Liver (tissue), 9 donors: Measurements from ENCODE around the gene LDHAL6B. TPM values are rescaled to one million over a fixed set of nuclear protein-coding genes. Genes with fewer than 3 reads are reported as not detected.

Source experiments
- DNase-seq: peaks from one replicate; pipeline ENCODE4 v3.0.0-alpha.2; 2017; ENCODE audit warnings: low spot score
- H3K27ac ChIP-seq, 2 donors: one replicate each; pipeline ENCODE4 v1.7.0; 2013; ENCODE audit warnings: inconsistent platforms in 2 of 2, low read length in 2 of 2, control low read depth in 1 of 2, low read depth in 1 of 2, mild to moderate bottlenecking in 1 of 2
- H3K27me3 ChIP-seq, 4 donors: one replicate each; pipeline versions ENCODE4 v1.6.1 to v1.7.0; 2013; ENCODE audit warnings: low read length in 3 of 4, inconsistent platforms in 1 of 4, mild to moderate bottlenecking in 1 of 4, moderate library complexity in 1 of 4; ENCODE audit not compliant: control insufficient read depth in 4 of 4, insufficient read depth in 4 of 4
- H3K36me3 ChIP-seq, 4 donors: one replicate each; pipeline versions ENCODE4 v1.6.1 to v1.7.0; 2013; ENCODE audit warnings: low read length in 3 of 4, mild to moderate bottlenecking in 3 of 4, low read depth in 1 of 4, moderate library complexity in 1 of 4; ENCODE audit not compliant: control insufficient read depth in 4 of 4, insufficient read depth in 3 of 4
- H3K4me1 ChIP-seq, 4 donors: one replicate each; pipeline versions ENCODE4 v1.6.1 to v1.7.0; 2013; ENCODE audit warnings: low read length in 3 of 4, mild to moderate bottlenecking in 3 of 4, moderate library complexity in 1 of 4; ENCODE audit not compliant: control insufficient read depth in 4 of 4, insufficient read depth in 4 of 4
- H3K4me3 ChIP-seq, 3 donors: one replicate each; pipeline versions ENCODE4 v1.6.1 to v1.7.0; 2013; ENCODE audit warnings: low read length in 3 of 3, control low read depth in 1 of 3, low read depth in 1 of 3, mild to moderate bottlenecking in 1 of 3
- H3K9ac ChIP-seq, 2 donors: one replicate each; pipeline ENCODE4 v1.7.0; 2013; ENCODE audit warnings: low read length in 2 of 2, mild to moderate bottlenecking in 2 of 2, moderate library complexity in 2 of 2, control low read depth in 1 of 2, low read depth in 1 of 2
- H3K9me3 ChIP-seq, 4 donors: one replicate each; pipeline versions ENCODE4 v1.6.1 to v1.7.0; 2013; ENCODE audit warnings: low read length in 3 of 4; ENCODE audit not compliant: control insufficient read depth in 4 of 4
- EGR1 ChIP-seq, 2 donors: IDR thresholded peaks; 2 replicates each; pipeline ENCODE4 v1.6.1; 2016 to 2018; ENCODE audit warnings: antibody characterized with exemption in 2 of 2, low read depth in 2 of 2
- FOXA1 ChIP-seq: IDR thresholded peaks from 2 replicates; pipeline ENCODE4 v1.6.1; 2016; ENCODE audit warnings: antibody characterized with exemption
- FOXA2 ChIP-seq: IDR thresholded peaks from 2 replicates; pipeline ENCODE4 v1.6.1; 2016; ENCODE audit warnings: antibody characterized with exemption
- GABPA ChIP-seq, 2 donors: IDR thresholded peaks in 1 of 2; conservative IDR thresholded peaks in 1 of 2; 2 replicates each; pipeline ENCODE4 v1.6.1; 2016; ENCODE audit warnings: antibody characterized with exemption in 2 of 2, mild to moderate bottlenecking in 1 of 2, moderate library complexity in 1 of 2
- HNF4A ChIP-seq, 2 donors: conservative IDR thresholded peaks; 2 replicates each; pipeline ENCODE4 v1.6.1; 2016; ENCODE audit warnings: antibody characterized with exemption in 2 of 2, mild to moderate bottlenecking in 2 of 2
- HNF4G ChIP-seq: IDR thresholded peaks from 2 replicates; pipeline ENCODE4 v1.6.1; 2016; ENCODE audit warnings: antibody characterized with exemption
- JUND ChIP-seq, 2 donors: IDR thresholded peaks; 2 replicates each; pipeline ENCODE4 v1.6.1; 2016; ENCODE audit warnings: antibody characterized with exemption in 2 of 2
- NR2F2 ChIP-seq: IDR thresholded peaks from 2 replicates; pipeline ENCODE4 v1.6.1; 2016; ENCODE audit warnings: antibody characterized with exemption
- RAD21 ChIP-seq, 2 donors: IDR thresholded peaks; 2 replicates each; pipeline ENCODE4 v1.6.1; 2016; ENCODE audit warnings: antibody characterized with exemption in 2 of 2, mild to moderate bottlenecking in 2 of 2
- RXRA ChIP-seq, 2 donors: IDR thresholded peaks; 2 replicates each; pipeline ENCODE4 v1.6.1; 2017 to 2018; ENCODE audit warnings: antibody characterized with exemption in 2 of 2, mild to moderate bottlenecking in 1 of 2
- SP1 ChIP-seq: IDR thresholded peaks from 2 replicates; pipeline ENCODE4 v1.6.1; 2018; ENCODE audit warnings: antibody characterized with exemption, mild to moderate bottlenecking
- TAF1 ChIP-seq: conservative IDR thresholded peaks from 2 replicates; pipeline ENCODE4 v1.6.1; 2016; ENCODE audit warnings: antibody characterized with exemption, mild to moderate bottlenecking
- YY1 ChIP-seq: IDR thresholded peaks from 2 replicates; pipeline ENCODE4 v1.6.1; 2016; ENCODE audit warnings: antibody characterized with exemption, mild to moderate bottlenecking
- WGBS: extraction: QIAGEN DNeasy Blood & Tissue Kit; methylation state at CpG from one replicate; pipeline ENCODE4 v1.1.7; 2013; 5-methylcytosine and 5-hydroxymethylcytosine counted together
- polyA plus RNA-seq, 2 donors: library from polyadenylated mRNA; stranded (reverse) in 1 of 2; unstranded in 1 of 2; fragments of 200-250 nt in 1 of 2; fragments of >200 nt in 1 of 2; fragmentation: Nextera tagmentation in 1 of 2; extraction: Ambion mirVana in 1 of 2; gene quantifications; one replicate each; pipeline versions ENCODE4 v1.2.1 to v1.2.3, GENCODE V29; 2013 to 2015
- total RNA-seq, 2 donors: library from RNA; depleted of rRNA; stranded (reverse); fragments of >200 nt; gene quantifications; one replicate each; pipeline ENCODE4 v1.2.3, GENCODE V29; 2014
- TF ChIP-seq, protein P1 (sequence below): IDR thresholded peaks from 2 replicates; pipeline ENCODE4 v1.6.1; 2016; ENCODE audit warnings: antibody characterized with exemption
- TF ChIP-seq, protein P2 (sequence below): fragments of 150-350 bp; IDR thresholded peaks from 2 replicates; pipeline ENCODE4 v1.5.1; 2017; ENCODE audit warnings: improper control_type of control experiment, low read depth, low read length; ENCODE audit not compliant: missing input control
- TF ChIP-seq, protein P3 (sequence below): IDR thresholded peaks from 2 replicates; pipeline ENCODE4 v1.6.1; 2016; ENCODE audit warnings: antibody characterized with exemption, mild to moderate bottlenecking
- TF ChIP-seq, protein P4 (sequence below): IDR thresholded peaks from 2 replicates; pipeline ENCODE4 v1.6.1; 2016; ENCODE audit warnings: antibody characterized with exemption
- TF ChIP-seq, protein P5 (sequence below): IDR thresholded peaks from 2 replicates; pipeline ENCODE4 v1.6.1; 2016; ENCODE audit warnings: antibody characterized with exemption
- donor health status: healthy.
- donor health status: healthy.
- donor health status: healthy.
- donor health status: healthy.
- donor health status: healthy.

LDHAL6B gene
- total and polyA plus RNA-seq, 4 donors: not detected

DNA sequence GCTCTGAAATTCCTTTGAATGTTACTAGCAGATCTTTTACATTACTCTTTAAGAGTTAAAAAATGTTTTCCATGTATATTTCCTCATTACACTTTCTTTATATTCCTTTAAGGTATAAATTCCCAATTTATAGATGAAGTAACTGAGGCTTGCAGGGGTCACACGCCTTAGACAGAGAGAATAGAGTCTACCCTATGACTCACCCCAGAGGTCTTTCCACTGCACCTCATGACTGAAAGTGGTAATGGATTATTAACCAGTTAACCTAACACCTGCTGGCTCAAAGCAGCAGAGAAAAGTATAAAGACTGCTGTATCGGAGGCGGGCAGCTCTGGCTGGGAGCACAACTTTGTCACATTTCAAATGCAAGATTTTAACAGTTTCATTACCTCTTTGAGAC, 37.7 kb downstream of the LDHAL6B start:
- Histone ChIP-seq H3K4me3 (no peak overlapping the region), H3K36me3 (peaks cover 0 to 9% (median 3%) of the 10 kb centered on the region in 4 donors), H3K9ac (no peak overlapping the region), H3K9me3 (no peaks in the 10 kb centered on the region), H3K4me1 (no peaks in the 10 kb centered on the region), H3K27me3 (no peaks in the 10 kb centered on the region), H3K27ac (no peak overlapping the region)
- DNase-seq: no peak
- WGBS: 93% methylated on average over 3 of the region's 3 CpGs
- TF ChIP-seq FOXA1 (no peak), JUND (IDR thresholded peaks at IDR 0.05) (no peak), NR2F2 (no peak), FOXA2 (no peak), GABPA (IDR thresholded peaks at IDR 0.05 in 1 of 2, conservative IDR thresholded peaks at IDR 0.05 in 1 of 2) (no peak), SP1 (no peak), YY1 (no peak), HNF4A (conservative IDR thresholded peaks at IDR 0.05) (no peak)
- TF ChIP-seq, protein P1, sequence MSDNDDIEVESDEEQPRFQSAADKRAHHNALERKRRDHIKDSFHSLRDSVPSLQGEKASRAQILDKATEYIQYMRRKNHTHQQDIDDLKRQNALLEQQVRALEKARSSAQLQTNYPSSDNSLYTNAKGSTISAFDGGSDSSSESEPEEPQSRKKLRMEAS: no peak
- TF ChIP-seq, protein P2, sequence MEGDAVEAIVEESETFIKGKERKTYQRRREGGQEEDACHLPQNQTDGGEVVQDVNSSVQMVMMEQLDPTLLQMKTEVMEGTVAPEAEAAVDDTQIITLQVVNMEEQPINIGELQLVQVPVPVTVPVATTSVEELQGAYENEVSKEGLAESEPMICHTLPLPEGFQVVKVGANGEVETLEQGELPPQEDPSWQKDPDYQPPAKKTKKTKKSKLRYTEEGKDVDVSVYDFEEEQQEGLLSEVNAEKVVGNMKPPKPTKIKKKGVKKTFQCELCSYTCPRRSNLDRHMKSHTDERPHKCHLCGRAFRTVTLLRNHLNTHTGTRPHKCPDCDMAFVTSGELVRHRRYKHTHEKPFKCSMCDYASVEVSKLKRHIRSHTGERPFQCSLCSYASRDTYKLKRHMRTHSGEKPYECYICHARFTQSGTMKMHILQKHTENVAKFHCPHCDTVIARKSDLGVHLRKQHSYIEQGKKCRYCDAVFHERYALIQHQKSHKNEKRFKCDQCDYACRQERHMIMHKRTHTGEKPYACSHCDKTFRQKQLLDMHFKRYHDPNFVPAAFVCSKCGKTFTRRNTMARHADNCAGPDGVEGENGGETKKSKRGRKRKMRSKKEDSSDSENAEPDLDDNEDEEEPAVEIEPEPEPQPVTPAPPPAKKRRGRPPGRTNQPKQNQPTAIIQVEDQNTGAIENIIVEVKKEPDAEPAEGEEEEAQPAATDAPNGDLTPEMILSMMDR: no peak
- TF ChIP-seq, protein P3, sequence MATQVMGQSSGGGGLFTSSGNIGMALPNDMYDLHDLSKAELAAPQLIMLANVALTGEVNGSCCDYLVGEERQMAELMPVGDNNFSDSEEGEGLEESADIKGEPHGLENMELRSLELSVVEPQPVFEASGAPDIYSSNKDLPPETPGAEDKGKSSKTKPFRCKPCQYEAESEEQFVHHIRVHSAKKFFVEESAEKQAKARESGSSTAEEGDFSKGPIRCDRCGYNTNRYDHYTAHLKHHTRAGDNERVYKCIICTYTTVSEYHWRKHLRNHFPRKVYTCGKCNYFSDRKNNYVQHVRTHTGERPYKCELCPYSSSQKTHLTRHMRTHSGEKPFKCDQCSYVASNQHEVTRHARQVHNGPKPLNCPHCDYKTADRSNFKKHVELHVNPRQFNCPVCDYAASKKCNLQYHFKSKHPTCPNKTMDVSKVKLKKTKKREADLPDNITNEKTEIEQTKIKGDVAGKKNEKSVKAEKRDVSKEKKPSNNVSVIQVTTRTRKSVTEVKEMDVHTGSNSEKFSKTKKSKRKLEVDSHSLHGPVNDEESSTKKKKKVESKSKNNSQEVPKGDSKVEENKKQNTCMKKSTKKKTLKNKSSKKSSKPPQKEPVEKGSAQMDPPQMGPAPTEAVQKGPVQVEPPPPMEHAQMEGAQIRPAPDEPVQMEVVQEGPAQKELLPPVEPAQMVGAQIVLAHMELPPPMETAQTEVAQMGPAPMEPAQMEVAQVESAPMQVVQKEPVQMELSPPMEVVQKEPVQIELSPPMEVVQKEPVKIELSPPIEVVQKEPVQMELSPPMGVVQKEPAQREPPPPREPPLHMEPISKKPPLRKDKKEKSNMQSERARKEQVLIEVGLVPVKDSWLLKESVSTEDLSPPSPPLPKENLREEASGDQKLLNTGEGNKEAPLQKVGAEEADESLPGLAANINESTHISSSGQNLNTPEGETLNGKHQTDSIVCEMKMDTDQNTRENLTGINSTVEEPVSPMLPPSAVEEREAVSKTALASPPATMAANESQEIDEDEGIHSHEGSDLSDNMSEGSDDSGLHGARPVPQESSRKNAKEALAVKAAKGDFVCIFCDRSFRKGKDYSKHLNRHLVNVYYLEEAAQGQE: no peak
- TF ChIP-seq, protein P4, sequence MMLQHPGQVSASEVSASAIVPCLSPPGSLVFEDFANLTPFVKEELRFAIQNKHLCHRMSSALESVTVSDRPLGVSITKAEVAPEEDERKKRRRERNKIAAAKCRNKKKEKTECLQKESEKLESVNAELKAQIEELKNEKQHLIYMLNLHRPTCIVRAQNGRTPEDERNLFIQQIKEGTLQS: no peak

DNA sequence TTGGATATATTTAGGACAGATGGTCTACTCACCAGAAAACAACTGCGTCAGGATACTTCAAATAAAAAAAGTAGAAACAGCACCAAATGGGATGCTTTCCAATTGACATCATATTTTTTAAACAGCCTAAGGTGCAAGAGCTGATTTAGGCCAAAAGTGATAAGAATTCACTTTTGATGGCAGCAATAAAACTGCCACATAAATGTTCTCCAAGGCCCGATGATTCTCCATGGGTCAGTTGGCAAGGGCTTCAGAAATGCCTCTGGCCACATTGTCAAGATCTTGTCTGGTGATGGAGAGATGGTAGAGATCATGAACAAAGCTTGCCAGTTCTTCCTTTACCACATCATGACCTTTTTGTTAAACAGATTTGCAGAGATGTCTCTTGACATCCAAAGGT, 38.9 kb downstream of the LDHAL6B start:
- Histone ChIP-seq H3K9me3 (no peaks in the 10 kb centered on the region), H3K27ac (no peak overlapping the region), H3K36me3 (peaks cover 0 to 15% (median 3%) of the 10 kb centered on the region in 4 donors), H3K9ac (no peak overlapping the region), H3K27me3 (no peaks in the 10 kb centered on the region), H3K4me1 (peaks cover 0 to under 1% (median under 1%) of the 10 kb centered on the region in 4 donors), H3K4me3 (no peak overlapping the region)
- WGBS: 89% methylated on average over 2 of the region's 2 CpGs
- DNase-seq: no peak
- TF ChIP-seq GABPA (IDR thresholded peaks at IDR 0.05 in 1 of 2, conservative IDR thresholded peaks at IDR 0.05 in 1 of 2) (no peak), HNF4G (no peak), EGR1 (IDR thresholded peaks at IDR 0.05; ENCODE audit: low read depth in 2 of 2) (no peak), HNF4A (conservative IDR thresholded peaks at IDR 0.05) (no peak), RXRA (IDR thresholded peaks at IDR 0.05) (no peak), FOXA2 (no peak), YY1 (no peak), RAD21 (IDR thresholded peaks at IDR 0.05) (no peak), JUND (IDR thresholded peaks at IDR 0.05) (no peak), NR2F2 (no peak), FOXA1 (no peak), SP1 (no peak), TAF1 (no peak)
- TF ChIP-seq, protein P1: no peak
- TF ChIP-seq, protein P3: no peak
- TF ChIP-seq, protein P5, sequence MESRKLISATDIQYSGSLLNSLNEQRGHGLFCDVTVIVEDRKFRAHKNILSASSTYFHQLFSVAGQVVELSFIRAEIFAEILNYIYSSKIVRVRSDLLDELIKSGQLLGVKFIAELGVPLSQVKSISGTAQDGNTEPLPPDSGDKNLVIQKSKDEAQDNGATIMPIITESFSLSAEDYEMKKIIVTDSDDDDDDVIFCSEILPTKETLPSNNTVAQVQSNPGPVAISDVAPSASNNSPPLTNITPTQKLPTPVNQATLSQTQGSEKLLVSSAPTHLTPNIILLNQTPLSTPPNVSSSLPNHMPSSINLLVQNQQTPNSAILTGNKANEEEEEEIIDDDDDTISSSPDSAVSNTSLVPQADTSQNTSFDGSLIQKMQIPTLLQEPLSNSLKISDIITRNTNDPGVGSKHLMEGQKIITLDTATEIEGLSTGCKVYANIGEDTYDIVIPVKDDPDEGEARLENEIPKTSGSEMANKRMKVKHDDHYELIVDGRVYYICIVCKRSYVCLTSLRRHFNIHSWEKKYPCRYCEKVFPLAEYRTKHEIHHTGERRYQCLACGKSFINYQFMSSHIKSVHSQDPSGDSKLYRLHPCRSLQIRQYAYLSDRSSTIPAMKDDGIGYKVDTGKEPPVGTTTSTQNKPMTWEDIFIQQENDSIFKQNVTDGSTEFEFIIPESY: no peak
- TF ChIP-seq, protein P4: no peak
